Measurements from ENCODE around the gene ZNRF4. TPM values are rescaled to one million over a fixed set of nuclear protein-coding genes. Genes with fewer than 3 reads are reported as not detected.

Gene ZNRF4
- total and polyA plus RNA-seq, 9 of the 15 experiments (the other 6 are each of a cell fraction or from before 2014, with no cell fraction given): not detected

GRCh38 chr19:5470264-5470671, 15.1 kb downstream of the ZNRF4 start:
- Histone ChIP-seq H3K9me1 (ENCODE audit: control insufficient read depth, insufficient read depth, low read length) (no peaks in the 10 kb centered on the region), H3K27ac (ENCODE audit: extremely low read depth, low read depth, low read length) (no peak overlapping the region), H3K27me3 (ENCODE audit: control insufficient read depth in 2 of 2, insufficient read depth in 2 of 2, low read length in 2 of 2) (peaks cover 14 to 53% of the 10 kb centered on the region in 2 experiments), H3K9ac (ENCODE audit: insufficient read depth in 1 of 2, low read depth in 2 of 2, low read length in 2 of 2) (no peak overlapping the region), H3K4me1 (replicated peaks in 1 of 2; ENCODE audit: control insufficient read depth in 2 of 2, insufficient read depth in 2 of 2, low read length in 2 of 2) (no peaks in the 10 kb centered on the region; a peak in 1 of 5 replicates), H2AFZ (ENCODE audit: low read depth, low read length) (no peak overlapping the region), H4K20me1 (replicated peaks; ENCODE audit: control insufficient read depth, insufficient read depth, low read length) (no peaks in the 10 kb centered on the region), H3K79me2 (ENCODE audit: control insufficient read depth, insufficient read depth, low read length) (no peaks in the 10 kb centered on the region), H3K4me3 (no peak overlapping the region), H3K36me3 (ENCODE audit: control insufficient read depth, insufficient read depth, low read length) (no peaks in the 10 kb centered on the region), H3K4me2 (ENCODE audit: insufficient read depth, low read length) (no peak overlapping the region), H3K9me3 (replicated peaks; ENCODE audit: control insufficient read depth, insufficient read depth, low read depth, low read length) (no peaks in the 10 kb centered on the region)
- ChIA-PET CTCF (ENCODE audit: low intra/inter-chr PET ratio) (no interaction called here), POLR2A (interaction anchor here (0.6 kb wide), 1 partner anchor 21 kb away, joined by 4 read pairs; no protein-coding TSS in a partner anchor)
- FAIRE-seq: no peak
- BruUV-seq (replicated peaks): no TSS peak
- intact Hi-C loops (cut with micrococcal nuclease): no loop called here
- no peak for TF ChIP-seq TOE1 (IDR thresholded peaks at IDR 0.05; ENCODE audit: borderline replicate concordance)
- TF ChIP-seq TOE1 (CRISPR knock-in tag; IDR thresholded peaks at IDR 0.05; ENCODE audit: borderline replicate concordance, low read depth): no peak
- TF ChIP-seq IRF2 (CRISPR knock-in tag; IDR thresholded peaks at IDR 0.05): no peak
- no peak for DNase-seq (ENCODE audit: extremely low read depth in 1 of 4, low spot score in 3 of 4)
- 4% methylated on average over 12 of the region's 12 CpGs for WGBS (ENCODE audit: insufficient coverage, low coverage, missing lambda C conversion rate)
- no peak for ATAC-seq
- in situ Hi-C loops (cut with MboI): no loop called here

GRCh38 chr19:5472286-5472685, 17.1 kb downstream of the ZNRF4 start:
- H3K4me2 ChIP-seq (ENCODE audit: insufficient read depth, low read length): no peak overlapping the region
- H4K20me1 ChIP-seq (replicated peaks; ENCODE audit: control insufficient read depth, insufficient read depth, low read length): no peaks in the 10 kb centered on the region
- peaks cover 4 to 34% of the 10 kb centered on the region in 2 experiments; a peak in 3 of 5 replicates for H3K27me3 ChIP-seq (ENCODE audit: control insufficient read depth in 2 of 2, insufficient read depth in 2 of 2, low read length in 2 of 2)
- TF ChIP-seq FOXA3 (CRISPR knock-in tag; conservative IDR thresholded peaks at IDR 0.05 in 1 of 2, IDR thresholded peaks at IDR 0.05 in 1 of 2): no peak
- no peaks in the 10 kb centered on the region for H3K9me3 ChIP-seq (replicated peaks; ENCODE audit: control insufficient read depth, insufficient read depth, low read depth, low read length)
- POLR2A ChIA-PET: no interaction called here
- ATAC-seq (no peak), DNase-seq (ENCODE audit: extremely low read depth in 1 of 4, low spot score in 3 of 4) (no peak), FAIRE-seq (no peak)
- no peaks in the 10 kb centered on the region for H3K36me3 ChIP-seq (ENCODE audit: control insufficient read depth, insufficient read depth, low read length)
- 13% methylated on average over 11 of the region's 16 CpGs for WGBS (ENCODE audit: insufficient coverage, low coverage, missing lambda C conversion rate)
- CTCF ChIA-PET (ENCODE audit: low intra/inter-chr PET ratio): no interaction called here
- in situ Hi-C loops (cut with MboI) (no loop called here), intact Hi-C loops (cut with micrococcal nuclease) (no loop called here)
- no peaks in the 10 kb centered on the region for H3K9me1 ChIP-seq (ENCODE audit: control insufficient read depth, insufficient read depth, low read length)
- H3K79me2 ChIP-seq (ENCODE audit: control insufficient read depth, insufficient read depth, low read length): no peaks in the 10 kb centered on the region
- no peak overlapping the region for H2AFZ ChIP-seq (ENCODE audit: low read depth, low read length)
- no peaks in the 10 kb centered on the region; a peak in 1 of 5 replicates for H3K4me1 ChIP-seq (replicated peaks in 1 of 2; ENCODE audit: control insufficient read depth in 2 of 2, insufficient read depth in 2 of 2, low read length in 2 of 2)
- H3K9ac ChIP-seq (ENCODE audit: insufficient read depth in 1 of 2, low read depth in 2 of 2, low read length in 2 of 2): no peak overlapping the region
- no peak overlapping the region for H3K27ac ChIP-seq (ENCODE audit: extremely low read depth, low read depth, low read length)
- no peak overlapping the region for H3K4me3 ChIP-seq
- no TSS peak for BruUV-seq (replicated peaks)
